GM13976 (cell line): Measurements from ENCODE around the gene SMAD9.
A peak's percentile ranks its signal among the peaks of the same experiment; 100 is the strongest.

Source experiments
- DNase-seq: peaks from one replicate; pipeline ENCODE4 v3.0.0; 2012; ENCODE audit warnings: low spot score
- in situ Hi-C: fragments of 300-500 bp; cut with MboI; formaldehyde crosslinking; loops from one replicate; pipeline ENCODE4 v1.12.0; 2022; ENCODE audit warnings: low sequenced_read_pairs, mixed read lengths, inconsistent platforms; ENCODE audit not compliant: unreplicated experiment
- TF ChIP-seq, protein P1 (sequence below): IDR thresholded peaks from 2 replicates; pipeline ENCODE4 v1.5.1; 2012; ENCODE audit warnings: borderline replicate concordance, mild to moderate bottlenecking; ENCODE audit not compliant: insufficient read depth; ENCODE audit errors: extremely low read depth, missing control alignments, control extremely low read depth

SMAD9 gene

GRCh38 chr13:36817996-36818803 is 101.8 kb downstream of the SMAD9 start:
- DNase-seq: no peak
- in situ Hi-C loops: no loop called here

GRCh38 chr13:36815062-36815461 is 105.0 kb downstream of the SMAD9 start:
- DNase-seq: no peak
- TF ChIP-seq, protein P1, sequence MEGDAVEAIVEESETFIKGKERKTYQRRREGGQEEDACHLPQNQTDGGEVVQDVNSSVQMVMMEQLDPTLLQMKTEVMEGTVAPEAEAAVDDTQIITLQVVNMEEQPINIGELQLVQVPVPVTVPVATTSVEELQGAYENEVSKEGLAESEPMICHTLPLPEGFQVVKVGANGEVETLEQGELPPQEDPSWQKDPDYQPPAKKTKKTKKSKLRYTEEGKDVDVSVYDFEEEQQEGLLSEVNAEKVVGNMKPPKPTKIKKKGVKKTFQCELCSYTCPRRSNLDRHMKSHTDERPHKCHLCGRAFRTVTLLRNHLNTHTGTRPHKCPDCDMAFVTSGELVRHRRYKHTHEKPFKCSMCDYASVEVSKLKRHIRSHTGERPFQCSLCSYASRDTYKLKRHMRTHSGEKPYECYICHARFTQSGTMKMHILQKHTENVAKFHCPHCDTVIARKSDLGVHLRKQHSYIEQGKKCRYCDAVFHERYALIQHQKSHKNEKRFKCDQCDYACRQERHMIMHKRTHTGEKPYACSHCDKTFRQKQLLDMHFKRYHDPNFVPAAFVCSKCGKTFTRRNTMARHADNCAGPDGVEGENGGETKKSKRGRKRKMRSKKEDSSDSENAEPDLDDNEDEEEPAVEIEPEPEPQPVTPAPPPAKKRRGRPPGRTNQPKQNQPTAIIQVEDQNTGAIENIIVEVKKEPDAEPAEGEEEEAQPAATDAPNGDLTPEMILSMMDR: peak; percentile 19
- in situ Hi-C loops: no loop called here

More at GRCh38 chr13:36817996-36818803, 101.8 kb downstream of the SMAD9 start:
- TF ChIP-seq, protein P1: no peak

DNA sequence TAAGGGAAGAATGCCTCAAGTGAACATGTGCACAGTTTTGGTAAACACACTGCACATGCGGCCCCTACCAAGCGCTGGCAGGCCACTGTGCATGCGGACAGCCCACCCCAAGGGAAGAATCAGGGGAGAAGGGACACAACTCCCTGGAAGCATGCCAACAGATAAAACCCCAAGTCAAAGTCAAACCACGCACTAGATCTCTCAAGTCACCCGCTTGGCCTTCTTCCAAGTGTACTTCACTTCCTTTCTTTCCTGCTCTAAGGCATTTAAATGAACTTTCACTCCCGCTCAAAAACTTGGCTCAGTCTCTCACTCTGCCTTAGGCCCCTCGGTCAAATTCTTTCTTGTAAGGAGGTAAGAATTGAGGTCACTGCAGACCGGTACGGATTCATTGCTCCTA is 105.6 kb downstream of the SMAD9 start:
- in situ Hi-C loops: no loop called here
- DNase-seq: no peak
- TF ChIP-seq, protein P1: no peak

DNA sequence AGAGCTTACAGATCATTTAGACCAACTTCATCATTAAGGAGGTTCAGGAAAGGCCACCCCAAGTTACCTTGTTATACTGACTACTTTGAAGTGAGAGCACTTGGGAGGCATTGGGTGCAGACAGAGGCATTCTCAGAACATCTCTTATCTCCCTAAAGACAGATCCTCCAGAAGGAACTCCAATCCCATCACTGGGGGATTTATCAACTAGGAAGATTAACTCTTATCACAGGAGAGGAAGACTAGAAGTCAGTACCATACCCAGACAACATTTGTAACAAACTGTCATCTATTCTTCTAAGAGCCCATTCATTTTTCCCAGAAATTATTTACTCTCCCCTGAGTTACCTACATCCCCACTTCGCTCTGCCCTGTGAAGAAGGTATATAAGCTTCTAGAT is 106.8 kb downstream of the SMAD9 start:
- in situ Hi-C loops: no loop called here
- DNase-seq: no peak
- TF ChIP-seq, protein P1: no peak

DNA sequence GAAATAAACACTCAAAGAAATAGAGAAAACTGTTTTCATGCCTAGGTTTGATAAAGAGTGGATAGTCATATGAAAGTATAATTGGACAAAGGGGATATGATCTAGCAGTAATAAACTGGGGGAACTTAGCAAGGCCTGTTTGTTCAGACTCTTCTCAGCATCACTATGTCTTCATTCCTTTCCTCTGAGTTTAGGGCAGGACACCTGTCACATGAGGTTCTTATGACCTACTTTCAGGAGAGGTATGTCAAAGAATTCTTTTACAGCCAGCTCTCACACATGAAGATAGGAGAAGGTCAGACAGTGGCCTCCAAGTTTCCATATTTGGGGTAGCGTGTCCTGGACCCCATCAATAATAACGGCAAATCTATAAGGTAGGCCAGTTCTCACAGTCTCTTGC is 112.4 kb downstream of the SMAD9 start:
- in situ Hi-C loops: no loop called here
- DNase-seq: no peak
- TF ChIP-seq, protein P1: no peak

- no peak for DNase-seq
- in situ Hi-C loops: no loop called here
- TF ChIP-seq, protein P1: no peak
These were observed 113.9 kb downstream of the SMAD9 start for GRCh38 chr13:36806102-36806501.
